Neural progenitor cell (in vitro differentiated cells): ENCODE data around the gene USP34. TPM values are rescaled to one million over a fixed set of nuclear protein-coding genes. Genes with fewer than 3 reads are reported as not detected.

Experiments used
- DNase-seq: peaks from one replicate; pipeline ENCODE4 v3.0.0-alpha.2; 2016; ENCODE audit warnings: low spot score
- H2AFZ ChIP-seq: fragments of 200-600 bp; sonication (generic); replicated peaks from 2 replicates; pipeline ENCODE4 v1.6.1; 2016; ENCODE audit warnings: antibody characterized with exemption
- H3F3A ChIP-seq: fragments of 200-600 bp; sonication (generic); 2 replicates; pipeline ENCODE4 v1.6.1; 2016; ENCODE audit warnings: antibody characterized with exemption, low read depth
- H3K27ac ChIP-seq: fragments of 200-600 bp; sonication (generic); 2 replicates; pipeline ENCODE4 v1.5.1; 2016; ENCODE audit warnings: mild to moderate bottlenecking
- H3K27me3 ChIP-seq: fragments of 200-600 bp; sonication (generic); 2 replicates; pipeline ENCODE4 v1.6.1; 2016; ENCODE audit warnings: mild to moderate bottlenecking, moderate library complexity
- H3K36me3 ChIP-seq: fragments of 200-600 bp; sonication (generic); 2 replicates; pipeline ENCODE4 v1.5.1; 2016
- H3K4me1 ChIP-seq: fragments of 200-600 bp; sonication (generic); 2 replicates; pipeline ENCODE4 v1.6.1; 2016; ENCODE audit warnings: mixed run types
- H3K4me2 ChIP-seq: fragments of 200-600 bp; sonication (generic); 2 replicates; pipeline ENCODE4 v1.6.1; 2016
- H3K4me3 ChIP-seq: fragments of 200-600 bp; sonication (generic); 2 replicates; pipeline ENCODE4 v1.5.1; 2016
- H3K79me2 ChIP-seq: fragments of 200-600 bp; sonication (generic); 2 replicates; pipeline ENCODE4 v1.6.1; 2016; ENCODE audit warnings: low read depth
- H3K9ac ChIP-seq: fragments of 200-600 bp; sonication (generic); 2 replicates; pipeline ENCODE4 v1.6.1; 2016
- H3K9me3 ChIP-seq: fragments of 200-600 bp; sonication (generic); 2 replicates; pipeline ENCODE4 v1.5.1; 2016; ENCODE audit warnings: low read depth
- H4K20me1 ChIP-seq: fragments of 200-600 bp; sonication (generic); 2 replicates; pipeline ENCODE4 v1.6.1; 2016; ENCODE audit warnings: low read depth
- H3K27ac Mint-ChIP-seq: 3 replicates; pipeline ENCODE4 v1.8.0; 2021; ENCODE audit warnings: mixed read lengths
- H3K27me3 Mint-ChIP-seq: 2 replicates; pipeline ENCODE4 v1.8.0; 2022; ENCODE audit warnings: low read depth, mild to moderate bottlenecking, inconsistent platforms, moderate library complexity, mixed read lengths; ENCODE audit not compliant: insufficient read depth
- H3K36me3 Mint-ChIP-seq: 3 replicates; pipeline ENCODE4 v1.8.0; 2021; ENCODE audit warnings: mixed read lengths
- H3K4me1 Mint-ChIP-seq: 3 replicates; pipeline ENCODE4 v1.8.0; 2021; ENCODE audit warnings: mixed read lengths
- H3K4me3 Mint-ChIP-seq: 3 replicates; pipeline ENCODE4 v1.8.0; 2021; ENCODE audit warnings: mild to moderate bottlenecking, moderate library complexity, mixed read lengths
- H3K9me3 Mint-ChIP-seq: 3 replicates; pipeline ENCODE4 v1.8.0; 2020; ENCODE audit warnings: mixed read lengths
- CTCF ChIP-seq: fragments of 200-600 bp; sonication (generic); IDR thresholded peaks from 2 replicates; pipeline ENCODE4 v1.5.1; 2017; ENCODE audit warnings: antibody characterized with exemption, mild to moderate bottlenecking
- EZH2 ChIP-seq: fragments of 200-600 bp; sonication (generic); IDR thresholded peaks from 2 replicates; pipeline ENCODE4 v1.6.1; 2017; ENCODE audit warnings: antibody characterized with exemption, mild to moderate bottlenecking, moderate library complexity
- EZH2phosphoT487 ChIP-seq: fragments of 200-600 bp; sonication (generic); IDR thresholded peaks from 2 replicates; pipeline ENCODE4 v1.6.1; 2017; ENCODE audit warnings: antibody characterized with exemption
- total RNA-seq: library from RNA; depleted of rRNA; stranded (reverse); fragments of >200 nt; gene quantifications from 2 replicates; pipeline ENCODE4 v1.2.3, GENCODE V29; 2015; ENCODE audit warnings: low replicate concordance

Gene USP34
- total RNA-seq, 1 donor from 2014 or later = 162 TPM

- Histone ChIP-seq H3F3A (peaks cover 3% of the 10 kb centered on the region), H2AFZ (no peak overlapping the region), H3K4me1 (no peaks in the 10 kb centered on the region), H3K27ac (no peak overlapping the region), H3K79me2 (peaks cover 87% of the 10 kb centered on the region), H3K36me3 (peaks cover 14% of the 10 kb centered on the region), H3K9ac (no peak overlapping the region), H3K9me3 (peaks cover 6% of the 10 kb centered on the region), H3K4me3 (no peak overlapping the region), H4K20me1 (no peaks in the 10 kb centered on the region), H3K27me3 (no peaks in the 10 kb centered on the region), H3K4me2 (no peak overlapping the region)
- Mint-ChIP-seq H3K4me3 (no peak overlapping the region), H3K36me3 (peaks cover 39% of the 10 kb centered on the region), H3K27me3 (no peaks in the 10 kb centered on the region), H3K27ac (no peak overlapping the region), H3K4me1 (no peaks in the 10 kb centered on the region), H3K9me3 (peaks cover 22% of the 10 kb centered on the region)
- no peak for TF ChIP-seq CTCF
- no peak for TF ChIP-seq EZH2phosphoT487
- no peak for TF ChIP-seq EZH2
- no peak for DNase-seq
Observed at GRCh38 chr2:61356261-61356957, 114.5 kb downstream of the USP34 start.

- H4K20me1 ChIP-seq = no peaks in the 10 kb centered on the region
- TF ChIP-seq EZH2 (no peak), CTCF (no peak), EZH2phosphoT487 (no peak)
- no peaks in the 10 kb centered on the region for H3K4me1 Mint-ChIP-seq
- H3K27ac Mint-ChIP-seq = no peak overlapping the region
- H3K27me3 ChIP-seq = no peaks in the 10 kb centered on the region
- H2AFZ ChIP-seq = no peak overlapping the region
- H3K79me2 ChIP-seq = peaks cover 70% of the 10 kb centered on the region
- no peak overlapping the region for H3K4me2 ChIP-seq
- peaks cover 3% of the 10 kb centered on the region for H3F3A ChIP-seq
- H3K9ac ChIP-seq = no peak overlapping the region
- H3K36me3 Mint-ChIP-seq = peaks cover 43% of the 10 kb centered on the region
- H3K4me3 Mint-ChIP-seq = no peak overlapping the region
- no peaks in the 10 kb centered on the region for H3K4me1 ChIP-seq
- peaks cover 6% of the 10 kb centered on the region for H3K9me3 ChIP-seq
- peaks cover 22% of the 10 kb centered on the region for H3K9me3 Mint-ChIP-seq
- no peak overlapping the region for H3K4me3 ChIP-seq
- no peaks in the 10 kb centered on the region for H3K27me3 Mint-ChIP-seq
- H3K36me3 ChIP-seq = peaks cover 14% of the 10 kb centered on the region
- H3K27ac ChIP-seq = no peak overlapping the region
- no peak for DNase-seq
Observed at GRCh38 chr2:61354543-61355197, 116.2 kb downstream of the USP34 start.

GRCh38 chr2:61353909-61354308 is 117.0 kb downstream of the USP34 start:
- Histone ChIP-seq H3F3A (peaks cover 3% of the 10 kb centered on the region), H3K79me2 (peaks cover 62% of the 10 kb centered on the region), H2AFZ (no peak overlapping the region), H4K20me1 (no peaks in the 10 kb centered on the region), H3K4me3 (no peak overlapping the region), H3K4me2 (no peak overlapping the region), H3K36me3 (peaks cover 14% of the 10 kb centered on the region), H3K9me3 (peaks cover 6% of the 10 kb centered on the region), H3K27me3 (no peaks in the 10 kb centered on the region), H3K9ac (no peak overlapping the region), H3K4me1 (no peaks in the 10 kb centered on the region), H3K27ac (no peak overlapping the region)
- no peak for TF ChIP-seq EZH2phosphoT487
- no peak for TF ChIP-seq CTCF
- TF ChIP-seq EZH2 = no peak
- Mint-ChIP-seq H3K4me3 (no peak overlapping the region), H3K9me3 (peaks cover 22% of the 10 kb centered on the region), H3K27ac (no peak overlapping the region), H3K4me1 (no peaks in the 10 kb centered on the region), H3K27me3 (no peaks in the 10 kb centered on the region), H3K36me3 (peaks cover 47% of the 10 kb centered on the region)
- DNase-seq = no peak
